C4-2B (cell line): ENCODE data around the gene REV3L.
"Not testable (repeated sequence)": the region's sequence is repeated elsewhere in the genome, so short reads cannot be mapped to it uniquely, and the experiment has no call there.

Experiments used
- CTCF ChIP-seq: fragments of 450-650 bp; conservative IDR thresholded peaks from 2 replicates; pipeline ENCODE4 v1.5.1; 2017; ENCODE audit warnings: mild to moderate bottlenecking
- ZFX ChIP-seq: fragments of 450-650 bp; IDR thresholded peaks from 2 replicates; pipeline ENCODE4 v1.6.1; 2017

GRCh38 chr6:111505498-111505897, 22.5 kb upstream of the REV3L start:
- not testable (repeated sequence) for TF ChIP-seq CTCF, ZFX
